H1 (cell line): ENCODE results near the gene C1QTNF4. TPM values are rescaled to one million over a fixed set of nuclear protein-coding genes. Genes with fewer than 3 reads are reported as not detected.

Experiments
- CTCF ChIA-PET: fragments of 300-600 bp; sonication (Branson Sonifier 250); formaldehyde crosslinking; loops from one replicate; lab custom pipeline; 2021; ENCODE audit not compliant: partially characterized antibody; lab: Charles Lee
- POLR2A ChIA-PET: fragments of 300-600 bp; sonication (Branson Sonifier 250); formaldehyde crosslinking; loops from one replicate; lab custom pipeline; 2021; ENCODE audit warnings: inconsistent platforms; ENCODE audit not compliant: partially characterized antibody; lab: Charles Lee
- DNase-seq, 2 experiments: peaks; one replicate each; pipeline versions ENCODE4 v3.0.0 to v3.0.0-alpha.2; 2010 to 2022; ENCODE audit warnings: low spot score in 2 of 2, low read depth in 1 of 2, mixed read lengths in 1 of 2
- FAIRE-seq: peaks from 2 replicates; lab custom pipeline; 2011; peaks lifted over from hg19 to GRCh38; lab: Jason Lieb, UNC
- H2AFZ ChIP-seq: 2 replicates; pipeline ENCODE4 v1.8.1; 2012; ENCODE audit warnings: low read length, inconsistent platforms
- H2AK5ac ChIP-seq: 2 replicates; pipeline ENCODE4 v1.6.1; 2013; ENCODE audit warnings: low read depth, low read length
- H2BK120ac ChIP-seq: replicated peaks from 2 replicates; pipeline ENCODE3; 2013; ENCODE audit warnings: low read depth, low read length, inconsistent platforms
- H2BK12ac ChIP-seq: 2 replicates; pipeline ENCODE4 v1.6.1; 2013; ENCODE audit warnings: low read depth, low read length
- H2BK15ac ChIP-seq: 2 replicates; pipeline ENCODE4 v1.6.1; 2013; ENCODE audit warnings: low read length
- H2BK20ac ChIP-seq: 2 replicates; pipeline ENCODE4 v1.6.1; 2013; ENCODE audit warnings: low read length
- H2BK5ac ChIP-seq: 2 replicates; pipeline ENCODE4 v1.6.1; 2013; ENCODE audit warnings: low read depth, low read length
- H3K14ac ChIP-seq: 2 replicates; pipeline ENCODE4 v1.6.1; 2013; ENCODE audit warnings: inconsistent platforms; ENCODE audit not compliant: insufficient read length
- H3K18ac ChIP-seq: 2 replicates; pipeline ENCODE4 v1.6.1; 2013; ENCODE audit warnings: low read length; ENCODE audit errors: extremely low read depth
- H3K23ac ChIP-seq: 2 replicates; pipeline ENCODE4 v1.6.1; 2013; ENCODE audit warnings: inconsistent platforms; ENCODE audit not compliant: insufficient read length
- H3K23me2 ChIP-seq: 2 replicates; pipeline ENCODE4 v1.6.1; 2013; ENCODE audit warnings: low read depth, low read length
- H3K27ac ChIP-seq: 2 replicates; pipeline ENCODE4 v1.6.1; 2011; ENCODE audit warnings: low read depth, low read length, inconsistent platforms
- H3K27me3 ChIP-seq, 4 experiments: replicated peaks in 1 of 4; 1 replicate in 1 of 4; 2 replicates in 3 of 4; pipeline versions ENCODE4 v1.6.1 to v1.8.1; 2011 to 2013; ENCODE audit warnings: low read length in 3 of 4, mild to moderate bottlenecking in 3 of 4, inconsistent platforms in 2 of 4, mixed read lengths in 2 of 4, moderate library complexity in 1 of 4; ENCODE audit not compliant: control insufficient read depth in 3 of 4, insufficient read depth in 3 of 4; ENCODE audit errors: extremely low read depth in 1 of 4
- H3K36me3 ChIP-seq, 4 experiments: 2 replicates each; pipeline versions ENCODE4 v1.6.1 to v1.8.1; 2011 to 2013; ENCODE audit warnings: mild to moderate bottlenecking in 4 of 4, low read length in 3 of 4, moderate library complexity in 2 of 4, control low read depth in 1 of 4, inconsistent platforms in 1 of 4; ENCODE audit not compliant: insufficient read depth in 4 of 4, control insufficient read depth in 2 of 4
- H3K4ac ChIP-seq: replicated peaks from 2 replicates; pipeline ENCODE3; 2013; ENCODE audit warnings: low read length, low read depth, mixed read lengths, inconsistent platforms; ENCODE audit not compliant: insufficient read length
- H3K4me1 ChIP-seq, 4 experiments: replicated peaks in 1 of 4; 1 replicate in 1 of 4; 2 replicates in 3 of 4; pipeline versions ENCODE4 v1.6.1 to v1.8.1; 2011 to 2013; ENCODE audit warnings: low read length in 3 of 4, inconsistent platforms in 2 of 4, mixed read lengths in 1 of 4; ENCODE audit not compliant: insufficient read depth in 4 of 4, control insufficient read depth in 3 of 4
- H3K4me2 ChIP-seq, 2 experiments: 2 replicates each; pipeline versions ENCODE4 v1.6.1 to v1.8.1; 2011 to 2013; ENCODE audit warnings: low read depth in 2 of 2, low read length in 2 of 2, control low read depth in 1 of 2, inconsistent platforms in 1 of 2, mild to moderate bottlenecking in 1 of 2; ENCODE audit not compliant: insufficient read depth in 1 of 2
- H3K4me3 ChIP-seq, 4 experiments: fragments of 200-600, 300-600 bp in 1 of 4; sonication (generic), shearing (Covaris generic), sonication (Bioruptor Twin) in 1 of 4; 2 replicates each; pipeline versions ENCODE4 v1.5.1 to v1.8.1; 2011 to 2016; ENCODE audit warnings: low read length in 4 of 4, low read depth in 3 of 4, control low read depth in 2 of 4, inconsistent platforms in 2 of 4, mild to moderate bottlenecking in 2 of 4, mixed read lengths in 1 of 4, moderate library complexity in 1 of 4; ENCODE audit not compliant: insufficient read depth in 2 of 4; ENCODE audit errors: extremely low read depth in 1 of 4
- H3K56ac ChIP-seq: replicated peaks from 2 replicates; pipeline ENCODE3; 2013; ENCODE audit warnings: low read depth, mild to moderate bottlenecking, mixed read lengths, low read length, inconsistent platforms; ENCODE audit not compliant: insufficient read length
- H3K79me1 ChIP-seq: 2 replicates; pipeline ENCODE4 v1.6.1; 2013; ENCODE audit warnings: low read depth, low read length, control low read depth
- H3K79me2 ChIP-seq, 2 experiments: 2 replicates each; pipeline versions ENCODE4 v1.6.1 to v1.8.1; 2012 to 2013; ENCODE audit warnings: low read length in 2 of 2, mild to moderate bottlenecking in 2 of 2, inconsistent platforms in 1 of 2; ENCODE audit not compliant: insufficient read depth in 2 of 2, control insufficient read depth in 1 of 2
- H3K9ac ChIP-seq, 4 experiments: replicated peaks in 1 of 4; 1 replicate in 1 of 4; 2 replicates in 3 of 4; pipeline versions ENCODE4 v1.6.1 to v1.8.1; 2011 to 2013; ENCODE audit warnings: low read depth in 3 of 4, low read length in 3 of 4, control low read depth in 2 of 4, mild to moderate bottlenecking in 2 of 4, moderate library complexity in 2 of 4, inconsistent platforms in 1 of 4; ENCODE audit errors: extremely low read depth in 1 of 4
- H3K9me3 ChIP-seq, 2 experiments: 2 replicates each; pipeline versions ENCODE4 v1.6.1 to v1.8.1; 2012 to 2013; ENCODE audit warnings: mild to moderate bottlenecking in 2 of 2, moderate library complexity in 2 of 2, control low read depth in 1 of 2, inconsistent platforms in 1 of 2, low read depth in 1 of 2, low read length in 1 of 2, mixed read lengths in 1 of 2; ENCODE audit not compliant: insufficient read depth in 2 of 2
- H4K20me1 ChIP-seq, 2 experiments: replicated peaks in 1 of 2; 2 replicates each; pipeline versions ENCODE3 to v1.8.1; 2011 to 2013; ENCODE audit warnings: inconsistent platforms in 2 of 2, low read length in 2 of 2, mild to moderate bottlenecking in 1 of 2; ENCODE audit not compliant: insufficient read depth in 2 of 2, control insufficient read depth in 1 of 2
- H4K5ac ChIP-seq: 2 replicates; pipeline ENCODE4 v1.6.1; 2013; ENCODE audit warnings: low read length, low read depth, mixed read lengths, inconsistent platforms; ENCODE audit not compliant: insufficient read length
- H4K8ac ChIP-seq: 2 replicates; pipeline ENCODE4 v1.8.0; 2013; ENCODE audit warnings: mild to moderate bottlenecking, moderate library complexity, low read length, inconsistent platforms; ENCODE audit not compliant: insufficient read depth; ENCODE audit errors: extremely low read depth
- H4K91ac ChIP-seq: replicated peaks from 2 replicates; pipeline ENCODE3; 2013; ENCODE audit warnings: low read length, mixed read lengths, inconsistent platforms; ENCODE audit not compliant: insufficient read length
- GTF2F1 ChIP-seq: IDR thresholded peaks from 2 replicates; pipeline ENCODE4 v1.6.1; 2012; ENCODE audit warnings: low read depth, low read length, improper control_type of control experiment, borderline replicate concordance
- HDAC6 ChIP-seq: IDR thresholded peaks from one replicate; pipeline ENCODE4 v1.7.1; 2012; ENCODE audit warnings: low read depth, mild to moderate bottlenecking, inconsistent platforms, low read length, moderate library complexity
- KDM1A ChIP-seq: fragments of 200-600, 300-600 bp; sonication (generic); IDR thresholded peaks from 2 replicates; pipeline ENCODE4 v1.7.1; 2016; ENCODE audit warnings: mild to moderate bottlenecking, low read length, borderline replicate concordance
- PHF8 ChIP-seq: fragments of 200-600 bp; sonication (generic); conservative IDR thresholded peaks from 2 replicates; pipeline ENCODE4 v1.7.1; 2012; ENCODE audit warnings: low read depth, mild to moderate bottlenecking, inconsistent platforms, low read length, moderate library complexity
- SP4 ChIP-seq: IDR thresholded peaks from 2 replicates; pipeline ENCODE4 v1.6.1; 2012; ENCODE audit warnings: low read length, inconsistent platforms
- WGBS, 2 experiments: shearing (Covaris generic) in 1 of 2; methylation state at CpG; one replicate each; pipeline versions ENCODE4 v1.1.6 to v1.1.7; 2013 to 2015; ENCODE audit warnings: low lambda C conversion rate in 2 of 2, mixed read lengths in 2 of 2, inconsistent platforms in 1 of 2, low coverage in 1 of 2, missing lambda C conversion rate in 1 of 2; ENCODE audit not compliant: insufficient replicate concordance in 2 of 2, insufficient coverage in 1 of 2, insufficient read length in 1 of 2; ENCODE audit errors: extremely low coverage in 1 of 2, missing lambda C conversion rate in 1 of 2; 5-methylcytosine and 5-hydroxymethylcytosine counted together
- polyA plus RNA-seq, 7 experiments: library from polyadenylated mRNA; depleted of rRNA in 3 of 7; stranded (reverse) in 5 of 7; unstranded in 2 of 7; fragments of >200 nt in 5 of 7; fragments of 200-250 nt in 2 of 7; gene quantifications; 1 replicate in 5 of 7; 2 replicates in 1 of 7; 4 replicates in 1 of 7; pipeline versions ENCODE4 v1.2.1 to v1.2.3, GENCODE V29; 2011 to 2013; ENCODE audit warnings: missing spikeins in 2 of 7, mixed read lengths in 2 of 7
- total RNA-seq: library from RNA; stranded (reverse); fragmentation: NEBNext Ultra II Directional; extraction: Animal tissue kit (Norgen Biotek cat#: 25700); gene quantifications from 2 replicates; pipeline ENCODE4 v1.2.1, GENCODE V29; 2021
- TF ChIP-seq, protein P1 (sequence below): IDR thresholded peaks from 2 replicates; pipeline ENCODE4 v1.6.1; 2012; ENCODE audit warnings: inconsistent platforms

C1QTNF4 gene
- total and polyA plus RNA-seq, 2 of the 8 experiments (the other 6 are each of a cell fraction or from before 2014, with no cell fraction given) = 3.9 to 6.0 TPM

DNA sequence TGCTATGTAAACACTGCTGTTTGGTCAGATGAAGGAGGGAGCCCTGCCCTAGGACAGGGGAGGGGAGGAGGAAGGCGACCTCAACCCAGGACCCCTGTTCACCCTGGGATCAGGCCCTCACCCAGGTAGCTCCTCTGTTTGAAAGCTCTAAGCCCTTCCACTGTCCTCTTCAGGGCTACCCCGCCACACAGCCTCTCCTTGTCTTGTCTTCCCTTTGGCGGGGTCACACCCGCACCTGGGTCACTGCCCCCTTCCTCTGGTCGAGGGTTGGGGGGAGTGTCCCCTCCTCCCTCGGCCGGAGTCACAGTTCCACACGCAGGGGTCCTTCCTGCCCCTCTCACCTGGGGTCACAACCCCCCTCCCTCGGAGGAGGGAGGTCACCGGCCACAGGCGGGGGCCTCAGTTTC is 29.3 kb downstream of the C1QTNF4 start:
- no peaks in the 10 kb centered on the region for H3K9me3 ChIP-seq
- H3K4me2 ChIP-seq = peak overlapping the region; percentile 60 to 77
- H3K9ac ChIP-seq = peak overlapping the region in 3 of 4 experiments; percentile 92 to 96 (median 95); a peak in 5 of 7 replicates
- peak overlapping the region; percentile 53; the same call in 1 of the 2 replicates for H3K27ac ChIP-seq
- peak overlapping the region; percentile 84; the same call in 1 of the 2 replicates for H4K8ac ChIP-seq
- peaks cover 3% of the 10 kb centered on the region; the same call in 1 of the 2 replicates for H3K79me1 ChIP-seq
- H3K23ac ChIP-seq = no peak overlapping the region
- peak overlapping the region; percentile 87; the same call in 1 of the 2 replicates for H3K18ac ChIP-seq
- H2BK12ac ChIP-seq = no peak overlapping the region
- no peak overlapping the region for H2AK5ac ChIP-seq
- 20% methylated on average over 7 of the region's 11 CpGs; no CpG with 5 or more reads in 1 of the 2 experiments for WGBS, 2 experiments
- H4K91ac ChIP-seq = peak overlapping the region; percentile 22
- DNase-seq (no peak), FAIRE-seq (no peak)
- H3K56ac ChIP-seq = peak overlapping the region; percentile 40
- H3K4ac ChIP-seq = no peak overlapping the region
- no peak overlapping the region for H2BK20ac ChIP-seq
- peaks cover 0 to 2% of the 10 kb centered on the region in 2 experiments for H4K20me1 ChIP-seq
- peaks cover 3% of the 10 kb centered on the region; the same call in 1 of the 2 replicates for H3K23me2 ChIP-seq
- no peak overlapping the region for H3K14ac ChIP-seq
- ChIA-PET CTCF (interaction anchor here (0.6 to 1.7 kb wide), 4 partner anchors 12 to 57 kb away, joined by 3 to 6 read pairs (median 3); partner anchors contain the start of genes KBTBD4 and NDUFS3), POLR2A (interaction anchor here (0.6 to 6.6 kb wide), 20 partner anchors 9 to 147 kb away, joined by 3 to 83 read pairs (median 5); partner anchors contain the start of genes C1QTNF4, CELF1, KBTBD4 and NDUFS3)
- no peaks in the 10 kb centered on the region for H3K27me3 ChIP-seq
- no peak overlapping the region; the same call in 1 of the 2 replicates for H2BK5ac ChIP-seq
- peaks cover 0 to 8% (median 0%) of the 10 kb centered on the region in 4 experiments; a peak in 3 of 8 replicates for H3K36me3 ChIP-seq
- peak overlapping the region; percentile 44 to 96 (median 95) for H3K4me3 ChIP-seq
- H4K5ac ChIP-seq = peak overlapping the region; percentile 15
- peak overlapping the region; percentile 36 for H2AFZ ChIP-seq
- H3K4me1 ChIP-seq = peaks cover 0 to 3% (median 1%) of the 10 kb centered on the region in 4 experiments; a peak in 1 of 7 replicates
- 0 out of 2 replicates have a peak overlapping the region, but pooled peaks have one; percentile 46 for H2BK15ac ChIP-seq
- H3K79me2 ChIP-seq = peaks cover 0 to 13% of the 10 kb centered on the region in 2 experiments; a peak in 2 of 4 replicates
- no peak; the same call in 1 of the 2 replicates for TF ChIP-seq PHF8
- TF ChIP-seq GTF2F1 = no peak
- no peak for TF ChIP-seq KDM1A
- TF ChIP-seq, protein P1, sequence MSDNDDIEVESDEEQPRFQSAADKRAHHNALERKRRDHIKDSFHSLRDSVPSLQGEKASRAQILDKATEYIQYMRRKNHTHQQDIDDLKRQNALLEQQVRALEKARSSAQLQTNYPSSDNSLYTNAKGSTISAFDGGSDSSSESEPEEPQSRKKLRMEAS = no peak
- no peak for TF ChIP-seq SP4
- TF ChIP-seq HDAC6 = no peak
- peak overlapping the region; percentile 59 for H2BK120ac ChIP-seq
